Ascending aorta (tissue), 2 donors: ENCODE results near the gene SUPT6H. TPM values are rescaled to one million over a fixed set of nuclear protein-coding genes. Genes with fewer than 3 reads are reported as not detected.

Experiments
- DNase-seq, 2 donors: peaks; one replicate each; pipeline ENCODE4 v3.0.0-alpha.2; 2019; ENCODE audit warnings: low spot score in 2 of 2
- H3K27ac ChIP-seq, 2 donors: fragments of 200-600 bp; sonication (generic); one replicate each; pipeline ENCODE4 v1.5.1; 2016 to 2017; ENCODE audit warnings: mild to moderate bottlenecking in 1 of 2
- H3K27me3 ChIP-seq: fragments of 200-600 bp; sonication (generic); one replicate; pipeline ENCODE4 v1.5.1; 2017
- H3K36me3 ChIP-seq, 2 donors: fragments of 200-600 bp; sonication (generic); one replicate each; pipeline ENCODE4 v1.5.1; 2016
- H3K4me1 ChIP-seq, 2 donors: fragments of 200-600 bp; sonication (generic); one replicate each; pipeline ENCODE4 v1.5.1; 2016 to 2017; ENCODE audit warnings: mild to moderate bottlenecking in 1 of 2
- H3K4me3 ChIP-seq, 2 donors: fragments of 200-600 bp; sonication (generic); one replicate each; pipeline ENCODE4 v1.5.1; 2016 to 2017; ENCODE audit warnings: mild to moderate bottlenecking in 1 of 2
- H3K9me3 ChIP-seq, 2 donors: fragments of 200-600 bp; sonication (generic); one replicate each; pipeline ENCODE4 v1.5.1; 2016
- CTCF ChIP-seq, 3 experiments: fragments of 200-600 bp in 2 of 3; fragments of 450-650 bp in 1 of 3; sonication (generic) in 2 of 3; IDR thresholded peaks; one replicate each; pipeline ENCODE4 v1.5.1; 2016 to 2019; ENCODE audit warnings: antibody characterized with exemption in 3 of 3, mild to moderate bottlenecking in 1 of 3, moderate library complexity in 1 of 3
- intact Hi-C: fragments of 100-400 bp; cut with DNase I; formaldehyde crosslinking; loops from one replicate; pipeline ENCODE4 v1.15.1; 2023
- total RNA-seq: library from RNA; depleted of rRNA; stranded (reverse); fragments of >200 nt; gene quantifications from one replicate; pipeline ENCODE4 v1.1.0, GENCODE V29; 2016

SUPT6H gene
- total RNA-seq, 1 donor from 2014 or later = 43.7 TPM

GRCh38 chr17:28748852-28749515 is 87.0 kb downstream of the SUPT6H start:
- Histone ChIP-seq H3K4me3 (no peak overlapping the region), H3K4me1 (peaks cover 15 to 25% of the 10 kb centered on the region in 2 donors), H3K27ac (peak overlapping the region in 1 of 2 donors; percentile 10), H3K36me3 (peaks cover 7 to 18% of the 10 kb centered on the region in 2 donors), H3K9me3 (no peaks in the 10 kb centered on the region), H3K27me3 (no peaks in the 10 kb centered on the region)
- intact Hi-C loops = no loop called here
- DNase-seq = no peak
- no peak for TF ChIP-seq CTCF (IDR thresholded peaks at IDR 0.05)

- Histone ChIP-seq H3K4me3 (no peak overlapping the region), H3K36me3 (peaks cover 7 to 18% of the 10 kb centered on the region in 2 donors), H3K27ac (peak overlapping the region in 1 of 2 donors; percentile 10), H3K27me3 (no peaks in the 10 kb centered on the region), H3K4me1 (peaks cover 12 to 24% of the 10 kb centered on the region in 2 donors), H3K9me3 (no peaks in the 10 kb centered on the region)
- no peak for TF ChIP-seq CTCF (IDR thresholded peaks at IDR 0.05)
- DNase-seq = no peak
- intact Hi-C loops = loop anchor here (1.0 kb wide), 1 partner anchor 22 kb away; no protein-coding TSS in a partner anchor
Observed at GRCh38 chr17:28749516-28750177, 87.6 kb downstream of the SUPT6H start.

GRCh38 chr17:28750178-28751047 is 88.4 kb downstream of the SUPT6H start:
- no peak overlapping the region for H3K27ac ChIP-seq
- no peaks in the 10 kb centered on the region for H3K9me3 ChIP-seq
- no peaks in the 10 kb centered on the region for H3K27me3 ChIP-seq
- no peak overlapping the region for H3K4me3 ChIP-seq
- peak; percentile 69 to 96 for DNase-seq
- peak; percentile 100 for TF ChIP-seq CTCF (IDR thresholded peaks at IDR 0.05)
- H3K4me1 ChIP-seq = peaks cover 10 to 16% of the 10 kb centered on the region in 2 donors
- intact Hi-C loops = loop anchor here (1.0 kb wide), 1 partner anchor 23 kb away; no protein-coding TSS in a partner anchor
- H3K36me3 ChIP-seq = peaks cover 7 to 18% of the 10 kb centered on the region in 2 donors

GRCh38 chr17:28751600-28752366 is 89.8 kb downstream of the SUPT6H start:
- H3K27me3 ChIP-seq = no peaks in the 10 kb centered on the region
- no peaks in the 10 kb centered on the region for H3K9me3 ChIP-seq
- peaks cover 7 to 18% of the 10 kb centered on the region in 2 donors for H3K36me3 ChIP-seq
- no peak for TF ChIP-seq CTCF (IDR thresholded peaks at IDR 0.05)
- no peak for DNase-seq
- H3K27ac ChIP-seq = no peak overlapping the region
- no peak overlapping the region for H3K4me3 ChIP-seq
- peaks cover 1 to 3% of the 10 kb centered on the region in 2 donors for H3K4me1 ChIP-seq
- intact Hi-C loops = no loop called here

Other genes starting within 250 kb of the SUPT6H start
- not detected for gene SLC13A2, start 188.6 kb upstream of the SUPT6H start, total RNA-seq
- gene FOXN1, start 155.9 kb upstream of the SUPT6H start, total RNA-seq = not detected
- 33.8 TPM for gene UNC119, start 109.6 kb upstream of the SUPT6H start, total RNA-seq
- 44.6 TPM for gene PIGS, start 90.7 kb upstream of the SUPT6H start, total RNA-seq
- 24.8 TPM for gene ALDOC, start 85.3 kb upstream of the SUPT6H start, total RNA-seq
- gene SPAG5, start 63.2 kb upstream of the SUPT6H start, total RNA-seq = 1.6 TPM
- 0.32 TPM for gene RSKR, start 48.0 kb upstream of the SUPT6H start, total RNA-seq
- gene BLTP2, start 17.0 kb upstream of the SUPT6H start, total RNA-seq = 104 TPM
- 51.9 TPM for gene SDF2, start 299 bp upstream of the SUPT6H start, total RNA-seq
- 1.6 TPM for gene PROCA1, start 49.7 kb downstream of the SUPT6H start, total RNA-seq
- gene RAB34, start 55.7 kb downstream of the SUPT6H start, total RNA-seq = 172 TPM
- 491 TPM for gene RPL23A, start 57.8 kb downstream of the SUPT6H start, total RNA-seq
- not detected for gene TLCD1, start 64.0 kb downstream of the SUPT6H start, total RNA-seq
- gene NEK8, start 66.6 kb downstream of the SUPT6H start, total RNA-seq = 3.2 TPM
- 53.2 TPM for gene TRAF4, start 81.8 kb downstream of the SUPT6H start, total RNA-seq
- 30.7 TPM for gene FAM222B, start 180.6 kb downstream of the SUPT6H start, total RNA-seq
- 5.7 TPM for gene ERAL1, start 192.8 kb downstream of the SUPT6H start, total RNA-seq
- 72.4 TPM for gene FLOT2, start 235.5 kb downstream of the SUPT6H start, total RNA-seq
- gene DHRS13, start 240.9 kb downstream of the SUPT6H start, total RNA-seq = 16.5 TPM